NCI-H460 (cell line): ENCODE measurements around the gene DNMT3L. TPM values are rescaled to one million over a fixed set of nuclear protein-coding genes. Genes with fewer than 3 reads are reported as not detected.
"Not testable (repeated sequence)": the region's sequence is repeated elsewhere in the genome, so short reads cannot be mapped to it uniquely, and the experiment has no call there.

Source experiments
- DNase-seq: peaks from one replicate; pipeline ENCODE4 v3.0.0-alpha.2; 2016; ENCODE audit warnings: low read depth; ENCODE audit errors: extremely low read depth
- total RNA-seq: library from RNA; depleted of rRNA; stranded (reverse); fragments of >200 nt; shearing (Covaris generic); gene quantifications from 2 replicates; pipeline ENCODE4 v1.2.3, GENCODE V29; 2014

Gene DNMT3L
- total RNA-seq, 1 experiment from 2014 or later = not detected

- no peak for DNase-seq
Measured at GRCh38 chr21:44253832-44254710, 7.6 kb downstream of the DNMT3L start.

GRCh38 chr21:44249204-44250037 lies 12.3 kb downstream of the DNMT3L start:
- not testable (repeated sequence) for DNase-seq

DNA sequence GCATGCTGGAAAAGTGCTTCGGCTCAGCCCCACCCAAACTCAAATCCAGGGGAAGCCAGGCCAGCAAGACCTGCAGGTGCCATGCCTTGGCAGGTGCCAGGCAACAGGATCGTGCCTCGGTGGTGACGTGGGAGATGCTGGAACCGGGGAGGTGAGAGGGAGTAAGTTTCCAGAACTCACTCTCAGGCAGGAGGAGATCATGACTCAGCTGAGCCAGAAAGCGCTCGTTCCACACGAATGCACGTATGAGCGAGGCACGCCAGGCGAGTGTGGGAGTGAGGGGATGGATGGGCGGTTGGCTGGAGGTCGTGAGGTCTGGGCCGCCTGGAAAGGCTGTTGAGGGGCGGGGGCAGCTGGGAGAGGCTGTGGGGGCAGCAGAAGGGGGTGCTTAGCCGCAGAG lies 13.8 kb downstream of the DNMT3L start:
- DNase-seq = not testable (repeated sequence)

GRCh38 chr21:44243980-44244379 lies 17.7 kb downstream of the DNMT3L start:
- not testable (repeated sequence) for DNase-seq

DNA sequence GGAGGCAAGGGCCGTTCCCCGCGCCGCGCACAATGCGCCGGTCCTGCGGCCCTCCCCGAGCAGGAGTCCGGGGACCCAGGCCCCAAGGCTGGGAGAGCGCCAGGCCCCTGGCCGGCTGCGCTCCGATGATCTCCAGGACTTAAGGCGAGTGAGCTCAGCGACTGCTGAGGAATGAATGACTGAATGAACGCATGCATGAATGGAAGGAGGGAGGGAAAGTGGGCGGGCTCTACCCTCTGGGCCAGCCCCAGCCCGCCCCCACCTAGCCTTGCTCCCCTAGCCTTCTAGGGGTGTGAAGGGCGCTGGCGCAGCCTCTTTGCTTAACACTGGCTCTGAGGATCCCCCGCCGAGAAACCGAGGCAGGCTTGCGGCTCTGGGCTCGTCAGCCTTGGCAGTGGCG lies 20.4 kb downstream of the DNMT3L start:
- not testable (repeated sequence) for DNase-seq

- not testable (repeated sequence) for DNase-seq
Measured at GRCh38 chr21:44240842-44241241, 20.9 kb downstream of the DNMT3L start, which contains the start of gene ICOSLG. Gene ICOSLG, minus strand, starts transcription at chr21:44240943. Its CDS starts 126 bp downstream, at chr21:44240817.

- DNase-seq = not testable (repeated sequence)
Measured at GRCh38 chr21:44240353-44240752, 21.3 kb downstream of the DNMT3L start.

GRCh38 chr21:44229561-44229960 lies 32.1 kb downstream of the DNMT3L start:
- DNase-seq = not testable (repeated sequence)

- DNase-seq = not testable (repeated sequence)
Measured at GRCh38 chr21:44228109-44228508, 33.6 kb downstream of the DNMT3L start.

GRCh38 chr21:44227614-44228013 lies 34.1 kb downstream of the DNMT3L start:
- not testable (repeated sequence) for DNase-seq

DNA sequence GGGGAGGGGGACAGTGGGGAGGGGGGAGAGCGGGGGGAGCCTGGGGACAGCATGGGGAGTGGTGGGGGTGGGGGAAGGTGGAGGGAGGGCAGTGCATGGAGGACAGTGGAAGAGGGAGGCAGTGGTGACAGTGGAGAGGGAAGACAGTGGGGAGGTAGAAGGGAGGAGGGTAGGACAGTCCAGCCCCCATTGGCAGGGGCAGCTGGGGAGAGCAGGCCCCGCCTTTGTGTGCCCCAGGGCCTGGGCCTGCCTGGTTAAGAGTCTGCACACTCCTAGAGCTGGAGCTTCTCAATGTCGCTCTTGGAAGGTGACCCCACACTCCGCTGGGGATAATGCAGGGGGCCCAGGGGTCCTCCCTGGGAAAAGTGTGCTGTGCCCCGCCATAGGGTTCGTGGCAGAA lies 36.1 kb downstream of the DNMT3L start:
- DNase-seq = not testable (repeated sequence)

DNA sequence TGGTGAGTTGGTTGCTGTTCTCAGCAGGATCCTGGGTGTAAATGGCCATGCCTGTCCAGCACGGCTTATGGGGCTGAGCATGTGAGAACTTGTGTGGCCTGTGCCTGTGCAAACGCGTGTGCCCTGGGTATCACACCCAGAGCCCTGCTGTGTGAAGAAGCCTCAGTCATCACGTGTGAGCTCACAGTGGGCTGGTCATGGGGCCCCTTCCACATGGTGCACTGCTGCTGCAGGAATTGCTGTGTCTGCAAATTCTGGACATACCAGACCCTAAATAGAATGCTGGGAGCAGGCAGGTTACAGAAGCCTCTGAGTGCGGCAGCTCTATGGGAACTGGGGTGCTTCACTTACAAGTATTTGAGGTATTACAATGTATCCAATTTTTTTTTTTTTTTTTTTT lies 38.4 kb downstream of the DNMT3L start:
- not testable (repeated sequence) for DNase-seq

- DNase-seq = not testable (repeated sequence)
Measured at GRCh38 chr21:44220674-44221073, 41.0 kb downstream of the DNMT3L start.

GRCh38 chr21:44218461-44218860 lies 43.2 kb downstream of the DNMT3L start:
- not testable (repeated sequence) for DNase-seq

GRCh38 chr21:44211978-44212377 lies 49.7 kb downstream of the DNMT3L start:
- DNase-seq = not testable (repeated sequence)

- DNase-seq = not testable (repeated sequence)
Measured at GRCh38 chr21:44211574-44211973, 50.1 kb downstream of the DNMT3L start.

DNA sequence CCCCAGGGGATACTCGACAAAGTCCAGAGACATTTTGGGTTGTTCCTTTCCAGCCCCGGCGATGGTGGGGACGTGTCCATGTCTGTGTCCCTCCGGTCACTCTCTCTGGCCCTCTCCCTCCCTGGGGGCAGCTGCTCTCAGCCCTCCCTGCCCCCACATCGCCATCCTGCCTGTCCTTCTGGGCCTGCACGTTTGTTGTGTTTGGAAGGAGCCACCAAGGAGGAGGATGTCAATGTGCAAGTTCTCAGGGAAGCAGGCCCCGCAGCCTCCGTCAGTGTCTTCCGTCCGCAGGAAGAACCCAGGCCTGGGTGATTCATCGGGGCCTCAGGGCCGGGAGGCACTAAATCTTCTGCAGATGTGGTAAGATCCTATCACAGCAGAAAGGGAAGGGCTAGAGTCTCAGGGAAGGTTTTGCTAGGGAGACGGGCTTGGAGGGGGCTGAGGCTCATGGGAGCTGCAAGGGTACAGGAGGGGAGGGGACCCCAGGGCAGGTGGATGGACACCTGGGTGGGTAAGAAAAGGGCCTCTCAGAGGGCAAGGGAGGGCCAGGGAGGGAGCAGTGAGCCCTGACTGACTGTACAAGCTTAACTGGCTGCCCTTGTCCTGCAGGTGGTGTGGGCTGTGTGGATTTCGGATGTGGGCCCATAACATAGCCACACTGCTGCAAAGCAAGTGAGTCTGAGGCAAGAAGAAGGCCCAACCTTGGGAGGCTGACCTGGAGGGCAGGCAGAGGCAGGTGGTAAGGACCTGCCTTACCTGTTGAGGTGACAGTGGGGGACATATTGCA lies 53.6 kb downstream of the DNMT3L start:
- not testable (repeated sequence) for DNase-seq

DNA sequence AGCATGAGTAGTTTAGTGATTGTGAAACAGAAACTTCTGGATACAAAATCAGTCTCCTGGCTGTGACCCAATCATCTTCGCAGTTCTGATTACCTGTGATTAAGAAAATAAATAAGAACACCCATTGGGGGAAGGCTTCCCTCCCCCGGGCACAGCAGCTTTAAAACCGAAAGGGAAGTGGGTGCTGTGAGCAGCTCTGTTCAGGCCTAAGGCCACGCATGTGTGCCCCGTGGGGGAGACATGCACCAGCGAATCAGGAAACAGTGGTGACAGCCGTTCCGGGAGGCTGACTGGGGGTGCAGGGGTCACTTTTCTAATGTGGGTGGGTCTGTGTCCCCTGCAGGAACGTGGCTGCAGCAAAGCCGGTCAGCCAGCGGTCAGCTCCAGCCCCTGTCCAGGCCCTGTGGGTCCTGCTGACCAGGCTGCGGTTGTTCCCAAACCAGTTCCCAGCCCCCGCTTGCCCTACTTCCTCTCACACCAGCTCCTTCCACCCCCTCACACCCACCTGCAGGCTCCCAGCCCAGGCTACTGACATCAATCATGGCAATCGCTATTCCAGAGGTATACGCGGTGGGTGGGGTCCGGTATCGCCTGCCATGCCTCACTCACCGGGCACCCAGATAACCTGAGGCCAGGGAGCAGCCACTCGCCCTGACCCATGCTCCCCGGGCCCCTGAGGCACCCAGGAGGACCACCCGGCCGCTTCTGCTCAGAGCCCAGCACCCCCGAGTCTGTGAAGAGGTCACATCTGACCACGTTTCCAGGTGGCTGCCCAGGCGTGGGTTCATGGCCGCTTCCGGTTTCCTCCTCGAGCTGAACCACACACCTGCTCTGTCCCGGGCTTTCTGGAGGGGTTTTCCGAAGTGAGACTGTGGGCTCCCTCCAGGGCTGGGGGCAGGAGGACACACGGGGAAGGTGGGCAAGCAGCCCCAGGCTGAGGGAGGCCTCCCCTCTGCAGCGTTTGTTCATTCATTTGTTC lies 54.7 kb downstream of the DNMT3L start:
- not testable (repeated sequence) for DNase-seq

- DNase-seq = not testable (repeated sequence)
Measured at GRCh38 chr21:44206187-44206586, 55.5 kb downstream of the DNMT3L start.
